Aorta (tissue), 5 donors: Measurements from ENCODE around the gene AGAP3. TPM values are rescaled to one million over a fixed set of nuclear protein-coding genes. Genes with fewer than 3 reads are reported as not detected.

Experiments
- ATAC-seq: fragments of 200-7000 bp; cut with Tn5 transposase; one replicate; pipeline ENCODE4 v1.9.1; 2022; ENCODE audit warnings: moderate library complexity; ENCODE audit not compliant: low FRiP score
- DNase-seq, 2 donors: peaks; one replicate each; pipeline ENCODE4 v3.0.0-alpha.2; 2020
- H3K27ac ChIP-seq, 2 donors: one replicate each; pipeline ENCODE4 v1.5.1; 2013; ENCODE audit warnings: low read length in 2 of 2, mild to moderate bottlenecking in 2 of 2, moderate library complexity in 2 of 2, control low read depth in 1 of 2, inconsistent platforms in 1 of 2, low read depth in 1 of 2
- H3K27me3 ChIP-seq, 2 donors: one replicate each; pipeline ENCODE4 v1.6.1; 2013; ENCODE audit warnings: control low read depth in 1 of 2, low read length in 1 of 2, mild to moderate bottlenecking in 1 of 2, moderate library complexity in 1 of 2; ENCODE audit not compliant: insufficient read depth in 2 of 2, control insufficient read depth in 1 of 2
- H3K36me3 ChIP-seq, 2 donors: one replicate each; pipeline ENCODE4 v1.6.1; 2013; ENCODE audit warnings: control low read depth in 1 of 2, low read length in 1 of 2, mild to moderate bottlenecking in 1 of 2; ENCODE audit not compliant: insufficient read depth in 2 of 2, control insufficient read depth in 1 of 2
- H3K4me1 ChIP-seq, 2 donors: one replicate each; pipeline ENCODE4 v1.6.1; 2013; ENCODE audit warnings: low read length in 2 of 2, control low read depth in 1 of 2, mild to moderate bottlenecking in 1 of 2, moderate library complexity in 1 of 2; ENCODE audit not compliant: insufficient read depth in 2 of 2, control insufficient read depth in 1 of 2
- H3K4me3 ChIP-seq, 2 donors: one replicate each; pipeline ENCODE4 v1.5.1; 2013; ENCODE audit warnings: low read length in 2 of 2, control low read depth in 1 of 2, mild to moderate bottlenecking in 1 of 2
- H3K9me3 ChIP-seq: one replicate; pipeline ENCODE4 v1.6.1; 2013; ENCODE audit warnings: mild to moderate bottlenecking, low read length; ENCODE audit not compliant: control insufficient read depth
- WGBS, 2 donors: extraction: QIAGEN DNeasy Blood & Tissue Kit; methylation state at CpG; one replicate each; pipeline ENCODE4 v1.1.7; 2013; 5-methylcytosine and 5-hydroxymethylcytosine counted together
- intact Hi-C, 2 donors: fragments of 100-400 bp; cut with DNase I; formaldehyde crosslinking; loops; one replicate each; pipeline versions ENCODE4 v1.14.2 to v1.15.0; 2022
- polyA plus RNA-seq, 2 donors: library from polyadenylated mRNA; stranded (reverse); fragments of 200-250 nt; gene quantifications; one replicate each; pipeline ENCODE4 v1.2.3, GENCODE V29; 2013
- total RNA-seq, 2 donors: library from RNA; stranded (reverse); fragmentation: NEBNext Ultra II Directional; extraction: Animal tissue kit (Norgen Biotek cat#: 25700); gene quantifications; one replicate each; pipeline ENCODE4 v1.2.1, GENCODE V29; 2021
- donor health status: healthy with polysubstance abuse.
- donor health status: Bipolar disorder and iron deficiency.
- donor health status: DM: no; HTN: no; CAD: no.
- donor health status: DM: no; HTN: no; CAD: no.
- donor health status: DM: yes; HTN: yes; CAD: no.

The AGAP3 gene
- total and polyA plus RNA-seq, 4 donors = 21.5 to 115 (median 82.7) TPM

GRCh38 chr7:151068069-151068773, 18.1 kb upstream of the AGAP3 start:
- H3K4me3 ChIP-seq = no peak overlapping the region
- H3K9me3 ChIP-seq = no peaks in the 10 kb centered on the region
- intact Hi-C loops = no loop called here
- ATAC-seq = no peak
- 78 to 80% methylated on average over 12 of the region's 12 CpGs for WGBS, 2 donors
- H3K27ac ChIP-seq = no peak overlapping the region
- H3K4me1 ChIP-seq = no peaks in the 10 kb centered on the region
- peaks cover 3 to 11% of the 10 kb centered on the region in 2 donors for H3K36me3 ChIP-seq
- H3K27me3 ChIP-seq = no peaks in the 10 kb centered on the region
- no peak for DNase-seq

DNA sequence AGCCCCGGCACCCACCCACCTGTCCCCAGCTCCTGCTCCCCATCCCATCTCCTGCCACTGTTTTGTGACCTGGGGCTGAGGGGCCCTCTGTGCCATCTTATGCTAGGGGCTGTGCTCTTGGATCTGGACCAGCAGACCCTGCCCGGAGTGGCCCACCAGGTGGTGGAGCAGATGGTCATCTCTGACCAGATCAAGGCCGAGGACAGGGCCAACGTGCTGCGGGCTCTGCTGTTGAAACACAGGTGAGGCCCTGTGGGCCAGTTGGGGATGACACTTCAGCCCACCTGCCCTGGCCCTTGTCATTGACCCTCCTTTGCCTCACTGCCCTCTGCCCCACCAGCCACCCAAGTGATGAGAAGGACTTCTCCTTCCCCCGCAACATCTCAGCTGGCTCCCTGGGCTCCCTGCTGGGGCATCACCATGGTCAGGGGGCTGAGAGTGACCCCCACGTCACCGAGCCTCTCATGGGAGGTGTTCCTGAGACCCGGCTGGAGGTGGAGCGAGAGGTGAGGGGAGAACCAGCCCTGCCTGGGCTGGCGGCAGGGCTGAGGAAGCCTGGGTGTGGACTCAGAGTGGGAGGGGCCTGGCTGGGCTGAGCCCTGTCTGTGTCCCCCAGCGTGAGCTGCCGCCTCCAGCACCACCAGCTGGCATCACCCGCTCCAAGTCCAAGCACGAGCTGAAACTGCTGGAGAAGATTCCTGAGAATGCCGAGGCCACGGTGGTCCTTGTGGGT, 16.3 kb upstream of the AGAP3 start:
- Histone ChIP-seq H3K9me3 (no peaks in the 10 kb centered on the region), H3K4me1 (no peaks in the 10 kb centered on the region), H3K4me3 (no peak overlapping the region), H3K27ac (no peak overlapping the region), H3K36me3 (peaks cover 6 to 11% of the 10 kb centered on the region in 2 donors), H3K27me3 (no peaks in the 10 kb centered on the region)
- DNase-seq (no peak), ATAC-seq (peak; percentile 19)
- WGBS, 2 donors = 82 to 84% methylated on average over 17 of the region's 17 CpGs
- intact Hi-C loops = no loop called here

GRCh38 chr7:151070574-151070960, 15.7 kb upstream of the AGAP3 start:
- WGBS, 2 donors = 91 to 93% methylated on average over 15 of the region's 15 CpGs
- Histone ChIP-seq H3K27me3 (no peaks in the 10 kb centered on the region), H3K9me3 (no peaks in the 10 kb centered on the region), H3K36me3 (peaks cover 6 to 11% of the 10 kb centered on the region in 2 donors), H3K4me1 (no peaks in the 10 kb centered on the region), H3K27ac (no peak overlapping the region), H3K4me3 (no peak overlapping the region)
- intact Hi-C loops = no loop called here
- ATAC-seq (no peak), DNase-seq (no peak)

DNA sequence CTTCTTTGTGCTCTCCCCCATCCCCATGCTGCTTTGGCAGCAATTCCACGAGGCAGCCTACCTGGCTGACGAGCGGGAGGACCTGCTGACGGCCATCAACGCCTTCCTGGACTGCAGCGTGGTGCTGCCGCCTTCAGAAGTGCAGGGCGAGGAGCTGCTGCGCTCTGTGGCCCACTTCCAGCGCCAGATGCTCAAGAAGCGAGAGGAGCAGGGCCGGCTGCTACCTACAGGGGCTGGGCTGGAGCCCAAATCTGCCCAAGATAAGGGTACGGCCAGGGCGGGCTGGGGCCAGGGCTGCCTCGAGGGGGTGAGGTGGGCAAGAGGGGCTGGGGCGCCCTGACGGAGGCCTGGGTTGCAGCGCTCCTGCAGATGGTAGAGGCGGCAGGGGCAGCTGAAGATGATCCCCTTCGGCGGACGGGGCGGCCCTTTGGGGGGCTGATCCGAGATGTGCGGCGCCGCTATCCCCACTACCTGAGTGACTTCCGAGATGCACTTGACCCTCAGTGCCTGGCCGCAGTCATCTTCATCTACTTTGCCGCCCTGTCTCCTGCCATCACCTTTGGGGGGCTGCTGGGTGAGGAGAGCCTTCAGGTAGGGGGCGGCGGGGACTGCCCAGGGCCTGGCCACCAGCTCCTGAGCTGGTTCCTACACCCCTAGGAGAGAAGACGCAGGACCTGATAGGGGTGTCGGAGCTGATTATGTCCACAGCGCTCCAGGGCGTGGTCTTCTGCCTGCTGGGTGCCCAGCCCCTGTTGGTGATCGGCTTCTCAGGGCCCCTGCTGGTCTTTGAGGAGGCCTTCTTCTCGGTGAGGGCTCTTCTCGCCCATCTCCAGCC, 15.0 kb upstream of the AGAP3 start:
- peaks cover 6 to 11% of the 10 kb centered on the region in 2 donors for H3K36me3 ChIP-seq
- 87 to 91% methylated on average over 38 to 39 of the region's 39 CpGs for WGBS, 2 donors
- ATAC-seq = no peak

GRCh38 chr7:151073990-151074389, 12.3 kb upstream of the AGAP3 start:
- WGBS, 2 donors = 87 to 88% methylated on average over 16 to 17 of the region's 17 CpGs
- DNase-seq (no peak), ATAC-seq (no peak)
- no peaks in the 10 kb centered on the region for H3K27me3 ChIP-seq
- H3K9me3 ChIP-seq = no peaks in the 10 kb centered on the region
- H3K36me3 ChIP-seq = peaks cover 3 to 4% of the 10 kb centered on the region in 2 donors
- no peak overlapping the region for H3K4me3 ChIP-seq
- H3K27ac ChIP-seq = no peak overlapping the region
- H3K4me1 ChIP-seq = no peaks in the 10 kb centered on the region
- intact Hi-C loops = no loop called here

More for the DNA sequence above, 15.0 kb upstream of the AGAP3 start:
- no peaks in the 10 kb centered on the region for H3K4me1 ChIP-seq
- no peak overlapping the region for H3K27ac ChIP-seq
- intact Hi-C loops = no loop called here
- H3K4me3 ChIP-seq = no peak overlapping the region
- DNase-seq = no peak
- no peaks in the 10 kb centered on the region for H3K9me3 ChIP-seq
- H3K27me3 ChIP-seq = no peaks in the 10 kb centered on the region

- Histone ChIP-seq H3K4me1 (no peaks in the 10 kb centered on the region), H3K4me3 (no peak overlapping the region), H3K9me3 (no peaks in the 10 kb centered on the region), H3K36me3 (peaks cover 2 to 4% of the 10 kb centered on the region in 2 donors), H3K27me3 (no peaks in the 10 kb centered on the region), H3K27ac (no peak overlapping the region)
- DNase-seq (no peak), ATAC-seq (no peak)
- intact Hi-C loops = no loop called here
- 89 to 93% methylated on average over 26 of the region's 26 CpGs for WGBS, 2 donors
These were observed 11.2 kb upstream of the AGAP3 start for GRCh38 chr7:151074817-151075661.

DNA sequence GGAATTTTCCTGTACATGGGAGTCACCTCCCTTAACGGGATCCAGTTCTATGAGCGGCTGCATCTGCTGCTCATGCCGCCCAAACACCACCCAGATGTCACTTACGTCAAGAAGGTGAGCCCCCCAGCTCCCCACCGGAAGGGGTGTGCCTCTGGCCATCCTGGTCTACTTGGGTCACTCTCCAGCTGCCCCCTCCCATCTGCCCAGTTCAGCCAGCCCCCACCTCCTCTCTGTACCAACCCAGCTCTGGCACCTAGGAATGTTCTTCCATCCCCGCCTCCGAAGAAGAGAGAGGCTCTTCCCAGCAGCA, 10.7 kb upstream of the AGAP3 start:
- ATAC-seq = no peak
- intact Hi-C loops = no loop called here

DNA sequence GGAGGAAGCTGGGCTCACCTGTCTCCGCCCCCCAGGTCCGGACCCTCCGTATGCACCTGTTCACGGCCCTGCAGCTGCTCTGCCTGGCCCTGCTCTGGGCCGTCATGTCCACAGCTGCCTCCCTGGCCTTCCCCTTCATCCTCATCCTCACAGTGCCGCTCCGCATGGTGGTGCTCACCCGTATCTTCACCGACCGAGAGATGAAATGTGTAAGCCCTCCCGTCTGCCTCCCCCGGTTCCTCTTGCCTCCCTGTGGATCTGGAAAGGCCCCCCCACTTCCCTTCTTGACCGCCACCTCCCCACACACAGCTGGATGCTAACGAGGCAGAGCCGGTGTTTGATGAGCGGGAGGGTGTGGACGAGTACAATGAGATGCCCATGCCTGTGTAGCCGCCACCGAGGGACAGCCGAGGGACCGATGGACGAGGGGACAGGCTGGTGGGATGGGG, 10.3 kb upstream of the AGAP3 start:
- no peak overlapping the region for H3K4me3 ChIP-seq
- 78 to 82% methylated on average over 22 of the region's 22 CpGs for whole genome bisulfite sequencing, 2 donors
- no peaks in the 10 kb centered on the region for H3K27me3 ChIP-seq
- H3K36me3 ChIP-seq = peaks cover 0 to 2% of the 10 kb centered on the region in 2 donors
- ATAC-seq (no peak), DNase-seq (no peak)
- H3K4me1 ChIP-seq = no peaks in the 10 kb centered on the region
- H3K27ac ChIP-seq = no peak overlapping the region
- no peaks in the 10 kb centered on the region for H3K9me3 ChIP-seq
- intact Hi-C loops = no loop called here

More for the DNA sequence above, 10.7 kb upstream of the AGAP3 start:
- WGBS, 2 donors = 76 to 81% methylated on average over 7 of the region's 7 CpGs
- H3K36me3 ChIP-seq = peaks cover 0 to 4% of the 10 kb centered on the region in 2 donors
- DNase-seq = no peak
- no peak overlapping the region for H3K27ac ChIP-seq
- H3K9me3 ChIP-seq = no peaks in the 10 kb centered on the region
- H3K4me3 ChIP-seq = no peak overlapping the region
- H3K27me3 ChIP-seq = no peaks in the 10 kb centered on the region
- H3K4me1 ChIP-seq = no peaks in the 10 kb centered on the region
